8988T (cell line): Measurements from ENCODE around the gene CHRM3.
A peak's percentile ranks its signal among the peaks of the same experiment; 100 is the strongest.
"Not testable (repeated sequence)": the region's sequence is repeated elsewhere in the genome, so short reads cannot be mapped to it uniquely, and the experiment has no call there.

Experiments
- DNase-seq: peaks from one replicate; pipeline ENCODE4 v3.0.0; 2011

The CHRM3 gene

GRCh38 chr1:239386453-239387303 lies at the start of gene CHRM3:
CHRM3 (plus strand) TSS chr1:239386568; CDS start chr1:239907452, 520,884 bp downstream.
- peak; percentile 47 for DNase-seq

GRCh38 chr1:239337799-239338430 lies 48.5 kb upstream of the CHRM3 start:
- DNase-seq: no peak

- no peak for DNase-seq
Measured at GRCh38 chr1:239347776-239348175, 38.6 kb upstream of the CHRM3 start.

GRCh38 chr1:239348635-239349353 lies 37.6 kb upstream of the CHRM3 start:
- no peak for DNase-seq

- DNase-seq: no peak
Measured at GRCh38 chr1:239349699-239350098, 36.7 kb upstream of the CHRM3 start.

- DNase-seq: no peak
Measured at GRCh38 chr1:239353536-239353935, 32.8 kb upstream of the CHRM3 start.

GRCh38 chr1:239354231-239354630 lies 32.1 kb upstream of the CHRM3 start:
- no peak for DNase-seq

- no peak for DNase-seq
Measured at GRCh38 chr1:239357867-239358266, 28.5 kb upstream of the CHRM3 start.

GRCh38 chr1:239361403-239361802 lies 25.0 kb upstream of the CHRM3 start:
- no peak for DNase-seq

GRCh38 chr1:239363930-239364329 lies 22.4 kb upstream of the CHRM3 start:
- no peak for DNase-seq

- no peak for DNase-seq
Measured at GRCh38 chr1:239367196-239367810, 19.1 kb upstream of the CHRM3 start.

- no peak for DNase-seq
Measured at GRCh38 chr1:239368436-239369109, 17.8 kb upstream of the CHRM3 start.

- DNase-seq: not testable (repeated sequence)
Measured at GRCh38 chr1:239370869-239371268, 15.5 kb upstream of the CHRM3 start.

GRCh38 chr1:239382666-239383065 lies 3.7 kb upstream of the CHRM3 start:
- DNase-seq: no peak

- DNase-seq: no peak
Measured at GRCh38 chr1:239383714-239384113, 2.7 kb upstream of the CHRM3 start.

- peak; percentile 32 for DNase-seq
Measured at GRCh38 chr1:239387304-239388158, 1.2 kb downstream of the CHRM3 start.

- DNase-seq: no peak
Measured at GRCh38 chr1:239388159-239388485, 1.8 kb downstream of the CHRM3 start.

GRCh38 chr1:239388578-239388977 lies 2.2 kb downstream of the CHRM3 start:
- no peak for DNase-seq

- DNase-seq: no peak
Measured at GRCh38 chr1:239389703-239390102, 3.3 kb downstream of the CHRM3 start.

GRCh38 chr1:239392271-239392670 lies 5.9 kb downstream of the CHRM3 start:
- no peak for DNase-seq

GRCh38 chr1:239394107-239394506 lies 7.7 kb downstream of the CHRM3 start:
- no peak for DNase-seq

- DNase-seq: no peak
Measured at GRCh38 chr1:239413916-239414315, 27.5 kb downstream of the CHRM3 start.
